ENCODE data around the gene DNAAF8.

Gene DNAAF8

GRCh38 chr16:4689864-4690704, 44.3 kb upstream of the DNAAF8 start:
- TF ChIP-seq CTCF (IDR thresholded peaks at IDR 0.05; ENCODE audit: low read depth, low read length, poor library complexity, severe bottlenecking): no peak
- no peak for TF ChIP-seq EZH2phosphoT487 (IDR thresholded peaks at IDR 0.05; ENCODE audit: borderline replicate concordance, low read length)
- Histone ChIP-seq H4K20me1 (ENCODE audit: control insufficient read depth, insufficient read depth, low read depth, low read length) (no peaks in the 10 kb centered on the region), H3F3A (ENCODE audit: control insufficient read depth, insufficient read depth) (no peaks in the 10 kb centered on the region), H3K27me3 (ENCODE audit: control insufficient read depth, low read length) (no peaks in the 10 kb centered on the region), H3K4me1 (ENCODE audit: control insufficient read depth, low read length) (peaks cover 15% of the 10 kb centered on the region), H3K27ac (ENCODE audit: low read depth, low read length) (no peak overlapping the region), H3K9me3 (ENCODE audit: control insufficient read depth, insufficient read depth, low read length) (no peaks in the 10 kb centered on the region), H3K36me3 (ENCODE audit: control insufficient read depth, low read length) (peaks cover under 1% of the 10 kb centered on the region), H3K4me2 (ENCODE audit: low read length) (no peak overlapping the region), H3K9me2 (replicated peaks; ENCODE audit: control insufficient read depth, low read length) (no peaks in the 10 kb centered on the region), H3K79me2 (ENCODE audit: control insufficient read depth, low read length) (peaks cover 13% of the 10 kb centered on the region), H3K4me3 (ENCODE audit: low read length) (no peak overlapping the region)

- peaks cover 10% of the 10 kb centered on the region for H3K36me3 ChIP-seq (ENCODE audit: control insufficient read depth, low read length)
- no peaks in the 10 kb centered on the region for H3K9me2 ChIP-seq (replicated peaks; ENCODE audit: control insufficient read depth, low read length)
- no peaks in the 10 kb centered on the region for H3K9me3 ChIP-seq (ENCODE audit: control insufficient read depth, insufficient read depth, low read length)
- no peaks in the 10 kb centered on the region for H3K27me3 ChIP-seq (ENCODE audit: control insufficient read depth, low read length)
- H3K4me2 ChIP-seq (ENCODE audit: low read length): no peak overlapping the region
- H3F3A ChIP-seq (ENCODE audit: control insufficient read depth, insufficient read depth): no peaks in the 10 kb centered on the region
- H3K4me3 ChIP-seq (ENCODE audit: low read length): no peak overlapping the region
- 0 out of 2 replicates have a peak, but pooled peaks cover 4% of the 10 kb centered on the region for H4K20me1 ChIP-seq (ENCODE audit: control insufficient read depth, insufficient read depth, low read depth, low read length)
- TF ChIP-seq CTCF (IDR thresholded peaks at IDR 0.05; ENCODE audit: low read depth, low read length, poor library complexity, severe bottlenecking) (no peak), EZH2phosphoT487 (IDR thresholded peaks at IDR 0.05; ENCODE audit: borderline replicate concordance, low read length) (no peak)
- H3K79me2 ChIP-seq (ENCODE audit: control insufficient read depth, low read length): peaks cover 16% of the 10 kb centered on the region
- no peak overlapping the region for H3K27ac ChIP-seq (ENCODE audit: low read depth, low read length)
- H3K4me1 ChIP-seq (ENCODE audit: control insufficient read depth, low read length): peaks cover 15% of the 10 kb centered on the region
Observed at GRCh38 chr16:4690946-4691665, 43.2 kb upstream of the DNAAF8 start.

DNA sequence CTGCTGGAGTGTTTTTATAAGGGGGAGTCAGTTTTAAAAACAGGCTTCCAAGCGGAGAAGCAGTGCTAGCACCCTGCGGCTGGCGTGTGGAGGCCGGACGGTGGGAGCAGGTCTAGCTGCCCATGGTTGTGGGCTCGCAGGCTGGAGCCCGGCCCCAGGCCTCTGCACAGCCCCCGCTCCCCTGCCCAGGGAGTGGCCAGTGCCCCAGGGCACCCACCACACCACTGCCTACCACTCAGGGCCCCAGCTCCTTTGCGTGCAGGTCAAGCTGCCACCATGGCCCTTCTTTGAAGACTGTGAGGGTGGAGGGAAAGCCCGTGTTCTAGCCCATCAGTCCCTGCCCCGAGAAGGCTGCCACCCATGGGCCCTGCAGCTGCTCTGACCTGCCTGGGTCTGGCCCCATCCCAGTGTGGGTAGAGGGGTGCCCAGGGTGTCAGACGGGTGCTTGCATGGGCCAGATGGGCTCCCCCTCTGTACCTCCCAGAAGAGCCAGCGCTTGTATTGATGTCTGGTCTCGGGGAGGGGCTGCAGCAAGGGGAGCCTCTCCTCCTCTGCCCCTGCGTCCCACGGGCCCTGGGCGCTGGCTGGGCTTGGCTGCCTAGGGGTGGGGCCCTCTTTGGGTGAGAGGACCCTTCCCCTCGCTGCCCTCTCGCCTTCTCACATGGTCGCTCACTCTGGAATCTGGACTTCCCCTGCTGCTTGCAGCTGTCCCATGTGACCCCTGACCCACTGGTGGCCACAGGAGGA, 42.5 kb upstream of the DNAAF8 start:
- H3K4me2 ChIP-seq (ENCODE audit: low read length): no peak overlapping the region
- no peaks in the 10 kb centered on the region for H3K27me3 ChIP-seq (ENCODE audit: control insufficient read depth, low read length)

More for the DNA sequence above, 42.5 kb upstream of the DNAAF8 start:
- peaks cover 4% of the 10 kb centered on the region; the same call in 1 of the 2 replicates for H4K20me1 ChIP-seq (ENCODE audit: control insufficient read depth, insufficient read depth, low read depth, low read length)
- TF ChIP-seq CTCF (IDR thresholded peaks at IDR 0.05; ENCODE audit: low read depth, low read length, poor library complexity, severe bottlenecking): no peak
- TF ChIP-seq EZH2phosphoT487 (IDR thresholded peaks at IDR 0.05; ENCODE audit: borderline replicate concordance, low read length): no peak
- no peaks in the 10 kb centered on the region for H3K9me3 ChIP-seq (ENCODE audit: control insufficient read depth, insufficient read depth, low read length)
- no peaks in the 10 kb centered on the region for H3F3A ChIP-seq (ENCODE audit: control insufficient read depth, insufficient read depth)
- peaks cover 16% of the 10 kb centered on the region for H3K79me2 ChIP-seq (ENCODE audit: control insufficient read depth, low read length)
- H3K36me3 ChIP-seq (ENCODE audit: control insufficient read depth, low read length): peaks cover 17% of the 10 kb centered on the region
- no peaks in the 10 kb centered on the region for H3K9me2 ChIP-seq (replicated peaks; ENCODE audit: control insufficient read depth, low read length)
- H3K4me1 ChIP-seq (ENCODE audit: control insufficient read depth, low read length): peaks cover 15% of the 10 kb centered on the region
- no peak overlapping the region for H3K27ac ChIP-seq (ENCODE audit: low read depth, low read length)
- no peak overlapping the region for H3K4me3 ChIP-seq (ENCODE audit: low read length)

Data from DOHH2 (cell line).